Measurements from ENCODE around the gene PPP2R5E.

- no peak for TF ChIP-seq POLR2A (IDR thresholded peaks at IDR 0.05)
- TF ChIP-seq CTCF (IDR thresholded peaks at IDR 0.05), result no peak
Measured at GRCh38 chr14:63436286-63437098, 106.7 kb downstream of the PPP2R5E start.

Measured in breast epithelium (tissue), 3 donors.